MCF 10A (cell line): ENCODE results near the gene GALNT10. TPM values are rescaled to one million over a fixed set of nuclear protein-coding genes. Genes with fewer than 3 reads are reported as not detected.

Source experiments
- BruUV-seq: library from RNA; stranded (reverse); fragments of 400-500 nt; replicated peaks from 2 replicates; lab custom pipeline; 2021; lab: Mats Ljungman, UMichigan
- CTCF ChIA-PET: fragments of 300-600 bp; sonication (Branson Sonifier 250); formaldehyde crosslinking; extraction: SDS; loops from one replicate; lab custom pipeline; 2021; ENCODE audit warnings: antibody characterized with exemption, inconsistent platforms; lab: Yijun Ruan, JAX
- POLR2A ChIA-PET: fragments of 300-600, 350-650 bp; sonication (Branson Sonifier 250); formaldehyde crosslinking; extraction: SDS; loops from one replicate; lab custom pipeline; 2020; ENCODE audit warnings: antibody characterized with exemption, inconsistent platforms; lab: Yijun Ruan, JAX
- DNase-seq: peaks from one replicate; pipeline ENCODE4 v3.0.0-alpha.2; 2018; ENCODE audit not compliant: unreplicated experiment
- H3K27ac Mint-ChIP-seq: one replicate; pipeline ENCODE4 v1.8.0; 2022; ENCODE audit warnings: mild to moderate bottlenecking, low read depth, mixed read lengths; ENCODE audit not compliant: unreplicated experiment
- H3K27me3 Mint-ChIP-seq: one replicate; pipeline ENCODE4 v1.8.0; 2022; ENCODE audit warnings: mixed read lengths; ENCODE audit not compliant: insufficient read depth, unreplicated experiment
- H3K36me3 Mint-ChIP-seq: one replicate; pipeline ENCODE4 v1.8.0; 2022; ENCODE audit warnings: mild to moderate bottlenecking, moderate library complexity, mixed read lengths; ENCODE audit not compliant: insufficient read depth, unreplicated experiment
- H3K4me1 Mint-ChIP-seq: one replicate; pipeline ENCODE4 v1.8.0; 2022; ENCODE audit warnings: mixed read lengths; ENCODE audit not compliant: insufficient read depth, unreplicated experiment
- H3K4me3 Mint-ChIP-seq: one replicate; pipeline ENCODE4 v1.8.0; 2022; ENCODE audit warnings: mild to moderate bottlenecking, moderate library complexity, mixed read lengths; ENCODE audit not compliant: unreplicated experiment
- H3K9me3 Mint-ChIP-seq: one replicate; pipeline ENCODE4 v1.8.0; 2022; ENCODE audit warnings: mixed read lengths; ENCODE audit not compliant: unreplicated experiment
- intact Hi-C: fragments of 100-400 bp; cut with micrococcal nuclease; formaldehyde crosslinking; loops from 2 replicates; pipeline ENCODE4 v1.14.1; 2022
- total RNA-seq: library from RNA; stranded (reverse); gene quantifications from 2 replicates; pipeline ENCODE4 v1.2.3, GENCODE V29; 2022
- TF ChIP-seq, protein P1 (sequence below): fragments of 200-600 bp; IDR thresholded peaks from one replicate; pipeline ENCODE4 v1.8.0; 2022; ENCODE audit warnings: antibody characterized with exemption, mild to moderate bottlenecking; ENCODE audit not compliant: unreplicated experiment

Gene GALNT10
- total RNA-seq, 1 experiment from 2014 or later: 57.4 TPM

DNA sequence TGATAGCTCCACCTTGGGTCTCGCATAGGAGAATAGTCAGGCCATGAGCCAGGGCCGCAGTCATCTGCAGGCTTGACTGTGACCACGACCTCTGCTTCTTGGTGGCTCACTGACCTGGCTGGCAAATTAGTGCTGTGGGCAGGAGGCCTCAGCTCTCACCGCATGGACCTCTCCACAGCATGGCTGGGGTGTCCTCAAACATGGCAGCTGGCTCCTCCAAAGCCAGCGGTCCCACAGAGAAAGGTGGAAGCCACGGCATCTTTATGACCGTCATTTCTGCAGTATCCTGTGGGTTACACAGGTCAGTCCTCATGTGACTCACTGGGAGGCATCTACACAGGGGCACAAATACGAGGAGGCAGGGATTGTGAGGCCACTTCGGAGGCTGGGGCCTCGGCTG, 212.1 kb downstream of the GALNT10 start:
- Mint-ChIP-seq H3K4me3 (no peak overlapping the region), H3K4me1 (peaks cover 7% of the 10 kb centered on the region), H3K36me3 (peaks cover 4% of the 10 kb centered on the region), H3K27me3 (no peaks in the 10 kb centered on the region), H3K9me3 (no peaks in the 10 kb centered on the region), H3K27ac (no peak overlapping the region)
- no TSS peak for BruUV-seq
- intact Hi-C loops: no loop called here
- TF ChIP-seq, protein P1, sequence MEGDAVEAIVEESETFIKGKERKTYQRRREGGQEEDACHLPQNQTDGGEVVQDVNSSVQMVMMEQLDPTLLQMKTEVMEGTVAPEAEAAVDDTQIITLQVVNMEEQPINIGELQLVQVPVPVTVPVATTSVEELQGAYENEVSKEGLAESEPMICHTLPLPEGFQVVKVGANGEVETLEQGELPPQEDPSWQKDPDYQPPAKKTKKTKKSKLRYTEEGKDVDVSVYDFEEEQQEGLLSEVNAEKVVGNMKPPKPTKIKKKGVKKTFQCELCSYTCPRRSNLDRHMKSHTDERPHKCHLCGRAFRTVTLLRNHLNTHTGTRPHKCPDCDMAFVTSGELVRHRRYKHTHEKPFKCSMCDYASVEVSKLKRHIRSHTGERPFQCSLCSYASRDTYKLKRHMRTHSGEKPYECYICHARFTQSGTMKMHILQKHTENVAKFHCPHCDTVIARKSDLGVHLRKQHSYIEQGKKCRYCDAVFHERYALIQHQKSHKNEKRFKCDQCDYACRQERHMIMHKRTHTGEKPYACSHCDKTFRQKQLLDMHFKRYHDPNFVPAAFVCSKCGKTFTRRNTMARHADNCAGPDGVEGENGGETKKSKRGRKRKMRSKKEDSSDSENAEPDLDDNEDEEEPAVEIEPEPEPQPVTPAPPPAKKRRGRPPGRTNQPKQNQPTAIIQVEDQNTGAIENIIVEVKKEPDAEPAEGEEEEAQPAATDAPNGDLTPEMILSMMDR: no peak
- no peak for DNase-seq
- CTCF ChIA-PET: interaction anchor here (0.6 to 6.9 kb wide), 10 partner anchors 180 to 544 kb away, joined by 3 to 265 read pairs (median 10); partner anchors contain the start of gene GALNT10
- POLR2A ChIA-PET: interaction anchor here (0.7 kb wide), 1 partner anchor 330 kb away, joined by 3 read pairs; no protein-coding TSS in a partner anchor

DNA sequence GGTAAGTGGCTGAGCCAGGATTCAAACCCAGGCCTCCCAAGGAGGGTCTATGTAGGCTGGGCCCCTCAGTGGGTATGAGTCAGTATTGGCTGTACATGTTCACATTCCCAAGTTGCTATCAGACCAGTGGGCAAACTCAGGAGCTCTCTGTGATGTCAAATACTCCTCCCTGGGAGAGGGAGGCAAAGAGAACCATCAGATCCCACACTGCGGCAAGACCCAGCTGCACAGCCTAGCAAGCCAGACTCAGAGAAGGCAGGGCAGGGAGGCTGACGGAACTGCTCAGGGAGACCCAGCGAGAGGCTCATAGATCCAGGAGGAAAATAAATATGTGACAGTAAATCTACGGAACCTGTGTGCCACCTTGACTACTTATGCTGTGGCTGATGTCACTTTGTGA, 212.7 kb downstream of the GALNT10 start:
- ChIA-PET POLR2A (interaction anchor here (0.7 to 0.9 kb wide), 2 partner anchors 41 to 107 kb away, joined by 3 to 4 read pairs; no protein-coding TSS in a partner anchor), CTCF (interaction anchor here (0.5 to 6.9 kb wide), 13 partner anchors 8 to 340 kb away, joined by 3 to 265 read pairs (median 12); partner anchors contain the start of gene GALNT10)
- TF ChIP-seq, protein P1: no peak
- no peaks in the 10 kb centered on the region for H3K9me3 Mint-ChIP-seq
- intact Hi-C loops: no loop called here
- no TSS peak for BruUV-seq
- H3K4me3 Mint-ChIP-seq: no peak overlapping the region
- peaks cover 4% of the 10 kb centered on the region for H3K36me3 Mint-ChIP-seq
- H3K27ac Mint-ChIP-seq: no peak overlapping the region
- peaks cover 7% of the 10 kb centered on the region for H3K4me1 Mint-ChIP-seq
- H3K27me3 Mint-ChIP-seq: no peaks in the 10 kb centered on the region
- DNase-seq: no peak

DNA sequence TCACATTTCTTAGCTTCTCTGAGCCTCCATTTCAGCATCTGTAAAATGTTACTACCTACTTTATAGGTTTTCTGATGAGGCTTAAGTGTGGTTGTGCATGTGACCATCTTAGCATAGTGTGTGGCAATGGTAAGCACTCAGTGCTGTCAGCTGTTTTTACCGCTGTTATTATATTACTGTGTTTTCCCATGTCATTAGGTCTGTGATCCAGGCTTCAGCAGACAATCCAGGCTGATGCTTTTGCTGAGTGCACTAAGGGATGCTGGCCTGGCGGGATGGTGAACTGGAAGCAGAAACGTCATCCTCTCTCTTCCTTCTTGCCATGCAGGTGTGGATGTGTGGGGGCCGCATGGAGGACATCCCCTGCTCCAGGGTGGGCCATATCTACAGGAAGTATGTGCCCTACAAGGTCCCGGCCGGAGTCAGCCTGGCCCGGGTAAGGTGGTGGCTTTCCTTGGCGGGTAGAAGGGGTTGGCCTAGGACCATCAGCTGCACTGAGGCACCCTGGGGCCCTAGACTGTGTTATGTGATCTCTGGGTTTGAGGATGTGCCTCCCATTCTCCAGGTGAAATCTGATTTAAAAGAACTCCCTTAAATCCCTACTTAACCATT, 213.3 kb downstream of the GALNT10 start:
- CTCF ChIA-PET: interaction anchor here (0.5 to 6.9 kb wide), 50 partner anchors 8 to 438 kb away, joined by 3 to 265 read pairs (median 4); partner anchors contain the start of gene GALNT10
- no peaks in the 10 kb centered on the region for H3K9me3 Mint-ChIP-seq
- H3K36me3 Mint-ChIP-seq: peaks cover 4% of the 10 kb centered on the region
- peaks cover 7% of the 10 kb centered on the region for H3K4me1 Mint-ChIP-seq
- no peak overlapping the region for H3K4me3 Mint-ChIP-seq
- intact Hi-C loops: loop anchor here (2.0 kb wide), 1 partner anchor 71 kb away; no protein-coding TSS in a partner anchor
- POLR2A ChIA-PET: interaction anchor here (0.7 to 2.2 kb wide), 7 partner anchors 32 to 324 kb away, joined by 3 to 29 read pairs (median 3); partner anchors contain the start of gene GALNT10
- TF ChIP-seq, protein P1: no peak
- no peak overlapping the region for H3K27ac Mint-ChIP-seq
- H3K27me3 Mint-ChIP-seq: no peaks in the 10 kb centered on the region
- no peak for DNase-seq
- no TSS peak for BruUV-seq
